ENCODE data around the gene RHOT1.
A peak's percentile ranks its signal among the peaks of the same experiment; 100 is the strongest.

The RHOT1 gene

GRCh38 chr17:32240750-32241149, 98.4 kb downstream of the RHOT1 start:
- DNase-seq (ENCODE audit: extremely low spot score) = no peak
- no peak for TF ChIP-seq FOXA1 (IDR thresholded peaks at IDR 0.05)
- TF ChIP-seq FOXK2 (IDR thresholded peaks at IDR 0.05) = no peak
- TF ChIP-seq CTBP1 (IDR thresholded peaks at IDR 0.05; ENCODE audit: borderline replicate concordance) = no peak
- no peak for TF ChIP-seq SUZ12 (IDR thresholded peaks at IDR 0.05)
- TF ChIP-seq NFRKB (IDR thresholded peaks at IDR 0.05) = no peak
- no peak for TF ChIP-seq LEF1 (IDR thresholded peaks at IDR 0.05; ENCODE audit: borderline replicate concordance)
- no peak for TF ChIP-seq SP1 (IDR thresholded peaks at IDR 0.05)
- TF ChIP-seq BHLHE40 (IDR thresholded peaks at IDR 0.05; ENCODE audit: borderline replicate concordance) = no peak
- TF ChIP-seq, protein P1, sequence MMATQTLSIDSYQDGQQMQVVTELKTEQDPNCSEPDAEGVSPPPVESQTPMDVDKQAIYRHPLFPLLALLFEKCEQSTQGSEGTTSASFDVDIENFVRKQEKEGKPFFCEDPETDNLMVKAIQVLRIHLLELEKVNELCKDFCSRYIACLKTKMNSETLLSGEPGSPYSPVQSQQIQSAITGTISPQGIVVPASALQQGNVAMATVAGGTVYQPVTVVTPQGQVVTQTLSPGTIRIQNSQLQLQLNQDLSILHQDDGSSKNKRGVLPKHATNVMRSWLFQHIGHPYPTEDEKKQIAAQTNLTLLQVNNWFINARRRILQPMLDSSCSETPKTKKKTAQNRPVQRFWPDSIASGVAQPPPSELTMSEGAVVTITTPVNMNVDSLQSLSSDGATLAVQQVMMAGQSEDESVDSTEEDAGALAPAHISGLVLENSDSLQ (IDR thresholded peaks at IDR 0.05) = no peak
- TF ChIP-seq L3MBTL2 (conservative IDR thresholded peaks at IDR 0.05) = no peak
- no peak for TF ChIP-seq HDGF (IDR thresholded peaks at IDR 0.05; ENCODE audit: borderline replicate concordance)
- no peak for TF ChIP-seq ZNF384 (IDR thresholded peaks at IDR 0.05)
- TF ChIP-seq ARNT (IDR thresholded peaks at IDR 0.05) = no peak
- ChIA-PET POLR2A (no interaction called here), CTCF (interaction anchor here (1.0 kb wide), 1 partner anchor 48 kb away, joined by 3 read pairs; no protein-coding TSS in a partner anchor)

DNA sequence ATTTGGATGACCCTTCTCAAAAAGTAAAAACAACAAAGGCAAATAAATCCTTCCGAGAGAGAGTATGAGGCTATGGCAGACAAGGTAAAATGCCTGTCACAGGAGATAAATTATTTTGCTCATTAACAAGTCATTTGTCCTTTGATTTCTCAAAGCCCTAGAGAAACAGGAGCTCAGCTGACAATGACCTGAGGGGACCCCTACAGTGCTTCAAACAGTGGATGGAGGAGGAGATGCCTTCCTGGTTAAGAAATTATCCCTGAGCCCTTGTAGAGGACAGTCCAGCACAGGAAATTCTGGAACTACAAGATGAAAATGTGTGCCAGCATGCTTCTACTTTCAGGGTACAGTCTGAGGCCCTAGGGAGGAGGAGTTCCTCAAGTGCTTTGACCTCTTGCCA, 99.3 kb downstream of the RHOT1 start:
- POLR2A ChIA-PET = no interaction called here

DNA sequence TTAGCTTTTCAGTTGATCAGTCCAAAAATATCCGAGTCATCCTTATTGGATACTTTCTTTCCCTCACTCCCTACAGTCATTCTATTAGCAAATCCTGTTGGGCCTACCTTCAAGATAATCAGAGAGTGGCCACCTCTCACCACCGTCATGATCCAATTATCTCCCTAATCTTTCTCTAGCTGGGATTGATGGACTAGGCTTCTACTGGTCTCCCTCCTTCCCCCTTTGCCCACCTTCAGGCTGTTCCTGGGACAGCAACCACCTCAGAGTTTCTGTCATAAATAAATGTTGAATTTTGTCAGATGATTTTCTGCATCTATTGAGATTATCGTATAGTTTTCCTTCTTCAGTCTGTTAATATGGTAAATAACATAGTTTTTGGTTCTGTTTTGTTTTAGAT, 107.2 kb downstream of the RHOT1 start:
- CTCF ChIA-PET = no interaction called here
- POLR2A ChIA-PET = no interaction called here
- DNase-seq (ENCODE audit: extremely low spot score) = no peak
- TF ChIP-seq ZNF384 (IDR thresholded peaks at IDR 0.05) (no peak), BHLHE40 (IDR thresholded peaks at IDR 0.05; ENCODE audit: borderline replicate concordance) (no peak), SP1 (IDR thresholded peaks at IDR 0.05) (no peak), SUZ12 (IDR thresholded peaks at IDR 0.05) (no peak), L3MBTL2 (conservative IDR thresholded peaks at IDR 0.05) (no peak), CTBP1 (IDR thresholded peaks at IDR 0.05; ENCODE audit: borderline replicate concordance) (no peak), ARNT (IDR thresholded peaks at IDR 0.05) (no peak), FOXA1 (IDR thresholded peaks at IDR 0.05) (no peak), FOXM1 (IDR thresholded peaks at IDR 0.05; ENCODE audit: borderline replicate concordance) (no peak)
- TF ChIP-seq, protein P1 (IDR thresholded peaks at IDR 0.05) = no peak

More for the DNA sequence above, 99.3 kb downstream of the RHOT1 start:
- DNase-seq (ENCODE audit: extremely low spot score) = no peak
- CTCF ChIA-PET = interaction anchor here (0.6 kb wide), 1 partner anchor 12 kb away, joined by 4 read pairs; no protein-coding TSS in a partner anchor
- TF ChIP-seq LEF1 (IDR thresholded peaks at IDR 0.05; ENCODE audit: borderline replicate concordance) (no peak), SP1 (IDR thresholded peaks at IDR 0.05) (no peak), FOXM1 (IDR thresholded peaks at IDR 0.05; ENCODE audit: borderline replicate concordance) (no peak), ELF4 (IDR thresholded peaks at IDR 0.05) (no peak), NFRKB (IDR thresholded peaks at IDR 0.05) (no peak), FOXK2 (IDR thresholded peaks at IDR 0.05) (no peak), TARDBP (IDR thresholded peaks at IDR 0.05) (no peak), ARNT (IDR thresholded peaks at IDR 0.05) (no peak), L3MBTL2 (conservative IDR thresholded peaks at IDR 0.05) (no peak), ZNF384 (IDR thresholded peaks at IDR 0.05) (no peak), FOXA1 (IDR thresholded peaks at IDR 0.05) (no peak), CTBP1 (IDR thresholded peaks at IDR 0.05; ENCODE audit: borderline replicate concordance) (no peak), HDGF (IDR thresholded peaks at IDR 0.05; ENCODE audit: borderline replicate concordance) (no peak), BHLHE40 (IDR thresholded peaks at IDR 0.05; ENCODE audit: borderline replicate concordance) (no peak)
- TF ChIP-seq, protein P1 (IDR thresholded peaks at IDR 0.05) = no peak

DNA sequence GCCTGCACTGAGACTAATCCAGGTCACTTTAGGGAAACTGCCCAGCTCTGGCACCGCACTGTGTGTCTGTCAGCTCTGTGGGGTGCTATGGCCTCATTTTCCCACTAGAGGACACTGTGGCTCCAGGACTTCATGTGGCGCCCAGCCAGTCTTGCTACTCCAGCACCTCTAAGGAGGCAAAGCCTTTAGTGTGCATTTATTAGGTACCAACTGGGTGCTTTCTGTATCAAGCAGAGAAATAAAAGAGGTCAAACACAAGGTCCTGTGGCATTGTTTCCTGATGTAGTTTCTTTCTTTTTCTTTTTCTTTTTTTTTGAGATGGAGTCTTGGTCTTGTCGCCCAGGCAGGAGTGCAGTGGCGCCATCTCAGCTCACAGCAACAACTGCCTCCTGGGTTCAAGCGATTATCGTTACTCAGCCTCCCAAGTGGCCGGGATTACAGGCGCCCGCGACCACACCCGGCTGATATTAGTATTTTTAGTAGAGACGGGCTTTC, 110.9 kb downstream of the RHOT1 start:
- ChIA-PET CTCF (interaction anchor here (0.6 to 1.9 kb wide), 12 partner anchors 11 to 191 kb away, joined by 3 to 14 read pairs (median 4); partner anchors contain the start of gene PSMD11), POLR2A (interaction anchor here (0.9 to 1.4 kb wide), 2 partner anchors 61 to 97 kb away, joined by 3 to 6 read pairs; no protein-coding TSS in a partner anchor)
- peak; percentile 72 for DNase-seq (ENCODE audit: extremely low spot score)
- TF ChIP-seq ARNT (IDR thresholded peaks at IDR 0.05) (no peak), L3MBTL2 (conservative IDR thresholded peaks at IDR 0.05) (no peak), FOXM1 (IDR thresholded peaks at IDR 0.05; ENCODE audit: borderline replicate concordance) (no peak), SP1 (IDR thresholded peaks at IDR 0.05) (no peak), SUZ12 (IDR thresholded peaks at IDR 0.05) (no peak), HDGF (IDR thresholded peaks at IDR 0.05; ENCODE audit: borderline replicate concordance) (no peak), FOXA1 (IDR thresholded peaks at IDR 0.05) (no peak)

DNA sequence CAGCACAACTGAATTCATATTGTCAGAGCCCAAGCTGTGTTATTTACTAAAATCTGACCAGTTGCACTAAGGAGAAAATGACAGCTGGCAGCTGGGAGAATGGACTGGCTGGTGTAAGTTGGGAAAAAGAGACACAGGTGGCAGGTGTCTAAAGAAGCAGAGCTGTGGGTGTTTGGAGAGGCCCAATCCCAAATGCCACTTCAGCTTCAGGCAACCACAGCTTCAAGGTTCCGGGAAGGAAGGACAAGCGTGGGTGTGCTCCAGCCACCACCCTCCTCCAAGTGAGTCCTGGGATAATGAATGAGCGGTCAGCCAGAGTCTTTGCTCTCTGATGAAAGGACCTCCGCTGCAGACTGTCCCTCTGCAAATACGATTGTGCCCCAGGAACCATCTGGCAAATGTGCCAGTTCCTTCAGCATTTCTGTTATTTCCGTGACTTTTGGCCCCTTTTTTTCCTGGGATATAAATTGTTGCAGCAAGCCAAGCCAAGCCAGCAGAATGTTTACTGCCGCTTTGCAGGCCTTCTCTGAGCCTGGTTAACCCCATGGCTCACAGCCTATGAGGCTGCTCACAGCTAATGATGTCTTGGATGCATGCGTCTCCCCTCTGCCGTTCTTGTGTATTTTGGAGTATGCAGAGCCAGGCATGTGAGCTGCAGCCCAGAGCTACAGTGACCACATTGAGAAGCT, 113.9 kb downstream of the RHOT1 start:
- ChIA-PET CTCF (interaction anchor here (0.6 to 1.2 kb wide), 2 partner anchors 70 to 72 kb away, joined by 3 read pairs; no protein-coding TSS in a partner anchor), POLR2A (no interaction called here)
- TF ChIP-seq ELF4 (IDR thresholded peaks at IDR 0.05) = no peak
- no peak for TF ChIP-seq L3MBTL2 (conservative IDR thresholded peaks at IDR 0.05)
- no peak for TF ChIP-seq HDGF (IDR thresholded peaks at IDR 0.05; ENCODE audit: borderline replicate concordance)
- TF ChIP-seq ZNF384 (IDR thresholded peaks at IDR 0.05) = no peak
- TF ChIP-seq FOXM1 (IDR thresholded peaks at IDR 0.05; ENCODE audit: borderline replicate concordance) = no peak
- no peak for TF ChIP-seq CTBP1 (IDR thresholded peaks at IDR 0.05; ENCODE audit: borderline replicate concordance)
- no peak for TF ChIP-seq LEF1 (IDR thresholded peaks at IDR 0.05; ENCODE audit: borderline replicate concordance)
- no peak for TF ChIP-seq SP1 (IDR thresholded peaks at IDR 0.05)
- no peak for TF ChIP-seq NFRKB (IDR thresholded peaks at IDR 0.05)
- TF ChIP-seq TARDBP (IDR thresholded peaks at IDR 0.05) = no peak
- no peak for TF ChIP-seq FOXA1 (IDR thresholded peaks at IDR 0.05)
- no peak for TF ChIP-seq SUZ12 (IDR thresholded peaks at IDR 0.05)
- no peak for TF ChIP-seq ARNT (IDR thresholded peaks at IDR 0.05)
- TF ChIP-seq, protein P1 (IDR thresholded peaks at IDR 0.05) = no peak
- no peak for TF ChIP-seq FOXK2 (IDR thresholded peaks at IDR 0.05)
- no peak for TF ChIP-seq BHLHE40 (IDR thresholded peaks at IDR 0.05; ENCODE audit: borderline replicate concordance)
- DNase-seq (ENCODE audit: extremely low spot score) = no peak
